ENCODE data around the gene MSTO1. TPM values are rescaled to one million over a fixed set of nuclear protein-coding genes. Genes with fewer than 3 reads are reported as not detected.
"Not testable (repeated sequence)": the region's sequence is repeated elsewhere in the genome, so short reads cannot be mapped to it uniquely, and the experiment has no call there.

Gene MSTO1
- total and polyA plus RNA-seq, 2 donors (not counting 1 experiment from before 2014, with no cell fraction given) = 14.9 to 21.3 TPM

- H3K9me3 ChIP-seq (ENCODE audit: control insufficient read depth, insufficient read depth, low read depth, low read length) = no peaks in the 10 kb centered on the region
- no peaks in the 10 kb centered on the region for H3K27me3 ChIP-seq (ENCODE audit: control insufficient read depth, insufficient read depth, low read length)
- no peak overlapping the region for H2AFZ ChIP-seq (ENCODE audit: low read length)
- no peaks in the 10 kb centered on the region for H3K79me2 ChIP-seq (ENCODE audit: control insufficient read depth, insufficient read depth, low read length)
- no peak overlapping the region for H3K4me3 ChIP-seq (replicated peaks in 1 of 4; ENCODE audit: control extremely low read depth in 1 of 4, insufficient read depth in 1 of 4, low read depth in 3 of 4, low read length in 4 of 4)
- no peak overlapping the region for H3K27ac ChIP-seq (ENCODE audit: insufficient read depth, low read length)
- no peak overlapping the region for H3K4me2 ChIP-seq (ENCODE audit: extremely low read depth, insufficient read depth, low read length)
- no peaks in the 10 kb centered on the region for H3K36me3 ChIP-seq (ENCODE audit: control insufficient read depth, insufficient read depth, low read length)
- no peaks in the 10 kb centered on the region for H3K4me1 ChIP-seq (ENCODE audit: control insufficient read depth, extremely low read depth, insufficient read depth, low read length)
- no peaks in the 10 kb centered on the region for H4K20me1 ChIP-seq (ENCODE audit: control insufficient read depth, extremely low read depth, insufficient read depth, low read length)
- no peak overlapping the region for H3K9ac ChIP-seq (ENCODE audit: insufficient read depth, low read length)
- no peak for DNase-seq (ENCODE audit: low read depth in 2 of 2)
- TF ChIP-seq CTCF (conservative IDR thresholded peaks at IDR 0.05 in 1 of 2, IDR thresholded peaks at IDR 0.05 in 1 of 2; ENCODE audit: low read depth in 1 of 2, low read length in 2 of 2) (no peak), EZH2 (IDR thresholded peaks at IDR 0.05; ENCODE audit: low read length, missing control alignments) (no peak)
Measured at GRCh38 chr1:155636397-155637153, 26.6 kb downstream of the MSTO1 start.

- no peaks in the 10 kb centered on the region for H3K4me1 ChIP-seq (ENCODE audit: control insufficient read depth, extremely low read depth, insufficient read depth, low read length)
- no peak overlapping the region for H2AFZ ChIP-seq (ENCODE audit: low read length)
- H3K9me3 ChIP-seq (ENCODE audit: control insufficient read depth, insufficient read depth, low read depth, low read length) = no peaks in the 10 kb centered on the region
- H3K9ac ChIP-seq (ENCODE audit: insufficient read depth, low read length) = no peak overlapping the region
- H3K27ac ChIP-seq (ENCODE audit: insufficient read depth, low read length) = no peak overlapping the region
- TF ChIP-seq CTCF (conservative IDR thresholded peaks at IDR 0.05 in 1 of 2, IDR thresholded peaks at IDR 0.05 in 1 of 2; ENCODE audit: low read depth in 1 of 2, low read length in 2 of 2) (no peak), EZH2 (IDR thresholded peaks at IDR 0.05; ENCODE audit: low read length, missing control alignments) (no peak)
- H3K79me2 ChIP-seq (ENCODE audit: control insufficient read depth, insufficient read depth, low read length) = no peaks in the 10 kb centered on the region
- H4K20me1 ChIP-seq (ENCODE audit: control insufficient read depth, extremely low read depth, insufficient read depth, low read length) = no peaks in the 10 kb centered on the region
- H3K27me3 ChIP-seq (ENCODE audit: control insufficient read depth, insufficient read depth, low read length) = no peaks in the 10 kb centered on the region
- no peak overlapping the region for H3K4me3 ChIP-seq (replicated peaks in 1 of 4; ENCODE audit: control extremely low read depth in 1 of 4, insufficient read depth in 1 of 4, low read depth in 3 of 4, low read length in 4 of 4)
- H3K36me3 ChIP-seq (ENCODE audit: control insufficient read depth, insufficient read depth, low read length) = no peaks in the 10 kb centered on the region
- no peak for DNase-seq (ENCODE audit: low read depth in 2 of 2)
- no peak overlapping the region for H3K4me2 ChIP-seq (ENCODE audit: extremely low read depth, insufficient read depth, low read length)
Measured at GRCh38 chr1:155640367-155640766, 30.3 kb downstream of the MSTO1 start.

- DNase-seq (ENCODE audit: low read depth in 2 of 2); H3K27me3 ChIP-seq (ENCODE audit: control insufficient read depth, insufficient read depth, low read length); H4K20me1 ChIP-seq (ENCODE audit: control insufficient read depth, extremely low read depth, insufficient read depth, low read length); H3K4me1 ChIP-seq (ENCODE audit: control insufficient read depth, extremely low read depth, insufficient read depth, low read length); H3K4me3 ChIP-seq (replicated peaks in 1 of 4; ENCODE audit: control extremely low read depth in 1 of 4, insufficient read depth in 1 of 4, low read depth in 3 of 4, low read length in 4 of 4); H3K4me2 ChIP-seq (ENCODE audit: extremely low read depth, insufficient read depth, low read length); H3K9me3 ChIP-seq (ENCODE audit: control insufficient read depth, insufficient read depth, low read depth, low read length); H3K79me2 ChIP-seq (ENCODE audit: control insufficient read depth, insufficient read depth, low read length); H3K27ac ChIP-seq (ENCODE audit: insufficient read depth, low read length); H3K36me3 ChIP-seq (ENCODE audit: control insufficient read depth, insufficient read depth, low read length); H2AFZ ChIP-seq (ENCODE audit: low read length); H3K9ac ChIP-seq (ENCODE audit: insufficient read depth, low read length): not testable (repeated sequence)
Measured at GRCh38 chr1:155642559-155643180, 32.7 kb downstream of the MSTO1 start.

All from fibroblast of lung (primary cell).